NCI-H774 (cell line): ENCODE results near the gene ZBP1.
A peak's percentile ranks its signal among the peaks of the same experiment; 100 is the strongest.

Source experiments
- DNase-seq: peaks from one replicate; lab custom pipeline; 2025; lab: John Stamatoyannopoulos, UW

Gene ZBP1

GRCh38 chr20:57598491-57598890 lies 21.7 kb downstream of the ZBP1 start:
- no peak for DNase-seq

DNA sequence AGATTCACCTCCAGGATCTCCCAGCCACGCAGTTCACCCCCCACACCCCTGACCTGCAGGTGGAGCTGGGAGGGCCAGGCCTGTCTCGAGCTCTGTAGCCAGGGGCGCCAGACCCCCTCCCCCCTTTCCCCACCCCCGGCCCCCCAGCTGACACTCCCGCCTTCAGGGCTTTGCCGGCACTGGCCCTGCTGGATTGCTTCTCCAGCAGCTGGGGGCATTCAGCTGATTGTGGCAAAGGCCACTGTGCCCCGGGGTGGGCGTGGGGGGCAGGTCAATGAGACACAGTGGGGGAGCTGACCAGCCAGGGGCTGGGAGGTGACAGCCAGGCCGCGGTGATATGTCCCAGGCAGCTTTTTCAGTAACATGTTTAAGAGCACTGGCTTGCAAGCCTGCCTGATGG lies 22.2 kb downstream of the ZBP1 start:
- no peak for DNase-seq

GRCh38 chr20:57596998-57597939 lies 23.0 kb downstream of the ZBP1 start:
- peak; percentile 15 for DNase-seq

GRCh38 chr20:57596358-57596757 lies 23.9 kb downstream of the ZBP1 start:
- no peak for DNase-seq

GRCh38 chr20:57595041-57596030 lies 24.9 kb downstream of the ZBP1 start:
- DNase-seq = no peak

DNA sequence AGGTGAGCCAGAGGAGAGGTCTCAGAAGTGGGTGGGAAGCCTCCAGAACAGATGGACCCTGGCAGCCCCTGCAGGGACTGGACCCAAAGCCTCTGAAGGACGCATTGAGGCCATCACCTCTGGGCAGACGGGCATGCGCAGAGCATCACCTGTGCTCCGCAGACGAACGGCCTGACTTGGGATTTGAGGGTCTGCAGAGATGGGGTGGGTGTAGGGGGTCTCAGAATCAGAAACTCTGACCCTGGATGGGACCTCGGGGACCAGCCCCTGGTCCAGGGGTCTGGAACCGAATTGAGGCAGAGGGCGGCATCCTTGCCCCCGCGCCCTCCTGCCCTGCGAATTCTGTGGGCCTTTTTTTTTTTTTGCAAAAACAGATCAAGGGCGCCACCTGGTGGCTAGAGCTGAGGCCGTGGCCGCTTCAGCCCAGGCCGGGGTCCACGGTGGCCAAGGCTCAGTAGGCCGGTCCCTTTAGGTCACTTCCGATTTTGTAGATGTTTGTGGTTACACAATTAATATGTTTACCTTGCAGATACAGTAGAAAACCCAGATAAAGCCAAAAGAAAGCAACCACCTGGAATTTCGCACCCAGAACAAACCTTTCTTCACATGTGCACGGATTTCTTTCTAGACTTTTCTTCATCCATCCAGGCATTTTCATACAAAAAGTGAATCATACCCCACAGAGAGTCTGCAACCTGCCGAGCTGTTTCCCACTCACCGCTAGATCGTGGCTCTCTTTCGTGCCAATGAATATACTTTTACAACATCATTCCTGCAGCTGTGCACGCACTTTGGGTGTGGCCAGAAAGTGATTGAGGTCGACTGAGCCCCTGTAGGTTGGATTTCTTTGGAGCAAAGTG lies 25.9 kb downstream of the ZBP1 start:
- peak; percentile 2 for DNase-seq

- no peak for DNase-seq
Observed at GRCh38 chr20:57593134-57593886, 26.9 kb downstream of the ZBP1 start.

- DNase-seq = no peak
Observed at GRCh38 chr20:57592263-57593092, 27.7 kb downstream of the ZBP1 start.

- no peak for DNase-seq
Observed at GRCh38 chr20:57591289-57592229, 28.7 kb downstream of the ZBP1 start.

- no peak for DNase-seq
Observed at GRCh38 chr20:57590485-57591288, 29.5 kb downstream of the ZBP1 start.

DNA sequence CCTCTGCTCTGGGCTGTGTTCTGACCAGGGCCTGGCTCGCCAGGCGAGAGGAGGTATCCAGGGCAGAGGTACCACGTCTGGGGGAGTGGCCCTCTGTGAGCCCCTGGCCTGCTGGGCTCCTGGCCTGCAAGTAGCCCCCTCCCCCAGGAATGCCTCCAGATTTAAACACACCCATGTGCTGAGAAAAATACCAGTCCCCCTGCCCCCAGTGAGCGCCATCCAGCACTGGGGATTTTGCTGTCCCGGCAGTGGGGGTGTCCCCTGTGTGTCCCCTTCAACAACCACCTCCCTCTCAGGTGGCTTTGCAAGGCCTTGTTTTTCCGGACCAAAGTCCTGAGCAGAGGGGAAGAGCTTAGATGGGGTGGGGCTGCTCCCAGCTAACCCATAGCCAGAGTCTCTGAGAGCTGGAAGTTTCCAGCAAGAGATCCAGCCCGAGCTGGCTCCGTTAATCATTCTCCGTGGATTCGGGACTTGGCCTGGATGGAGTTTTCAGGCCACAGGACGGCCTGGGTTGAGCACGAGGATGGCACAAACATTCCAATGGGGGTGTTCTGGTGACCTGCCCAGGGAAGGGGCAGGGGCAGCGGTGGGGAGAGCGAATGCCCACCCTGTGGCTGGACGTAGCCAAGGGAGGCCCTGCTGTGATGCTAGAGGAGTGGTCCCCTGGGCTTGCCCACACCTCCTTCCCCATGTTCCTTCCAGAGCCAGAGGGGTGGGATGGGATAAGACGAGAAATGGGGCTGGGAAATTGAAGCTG lies 30.3 kb downstream of the ZBP1 start:
- DNase-seq = no peak

DNA sequence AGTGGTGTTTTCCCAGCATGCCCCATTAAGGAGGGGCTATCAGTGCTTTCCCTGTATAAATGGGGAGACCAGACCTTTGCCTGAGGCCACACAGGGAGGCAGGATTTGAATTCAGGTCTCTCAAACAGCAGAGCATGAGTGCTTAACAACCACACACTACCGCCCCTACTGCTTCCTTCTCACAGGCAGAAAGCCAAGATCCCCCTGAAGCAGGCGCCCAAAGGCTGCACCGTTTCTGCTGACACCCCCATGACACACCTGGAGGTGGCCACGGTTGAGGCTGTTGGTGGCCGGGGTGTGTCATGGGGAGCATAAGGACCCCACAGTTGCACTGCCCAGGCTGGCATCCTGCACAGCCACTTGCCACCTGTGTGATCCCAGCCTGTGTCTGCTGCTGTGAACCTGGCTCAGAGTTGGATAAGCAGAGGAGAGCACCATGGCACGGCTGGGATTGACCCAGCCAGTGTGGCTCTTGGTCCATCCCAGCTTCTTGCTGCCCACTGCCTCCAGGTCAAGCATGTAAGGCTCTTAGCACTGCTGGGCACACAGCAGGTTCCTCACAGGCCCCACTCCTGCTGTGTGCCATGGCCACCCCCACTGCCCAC lies 31.0 kb downstream of the ZBP1 start:
- no peak for DNase-seq

- no peak for DNase-seq
Observed at GRCh38 chr20:57588596-57588995, 31.6 kb downstream of the ZBP1 start.

- DNase-seq = no peak
Observed at GRCh38 chr20:57587989-57588377, 32.2 kb downstream of the ZBP1 start.

GRCh38 chr20:57587278-57587988 lies 32.8 kb downstream of the ZBP1 start:
- DNase-seq = no peak

DNA sequence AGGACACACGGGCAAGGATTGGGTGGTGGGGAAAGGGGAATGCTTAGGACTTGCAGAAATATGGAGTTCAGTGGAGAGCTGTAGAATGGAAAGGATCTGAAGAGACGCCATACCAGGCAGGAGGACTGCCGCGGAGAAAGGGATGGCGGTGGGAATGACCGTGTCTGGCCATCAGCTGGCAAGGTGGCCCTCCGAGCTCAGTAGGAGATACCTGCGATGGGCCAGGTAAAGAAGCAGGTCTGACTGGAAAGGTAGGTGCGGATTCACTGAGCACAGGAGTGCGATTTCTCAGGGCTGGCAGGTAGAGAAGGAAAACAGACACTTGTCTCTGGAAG lies 33.3 kb downstream of the ZBP1 start:
- DNase-seq = no peak
